GM19351 (cell line): Measurements from ENCODE around the gene NUAK2.

Source experiments
- ATAC-seq: cut with Tn5 transposase; IDR thresholded peaks from one replicate; pipeline ENCODE4 v1.9.1; 2021; ENCODE audit warnings: mild to moderate bottlenecking, moderate library complexity; ENCODE audit not compliant: unreplicated experiment

The NUAK2 gene

GRCh38 chr1:205275916-205276688 is 45.4 kb downstream of the NUAK2 start:
- ATAC-seq, result no peak

- no peak for ATAC-seq
Observed at GRCh38 chr1:205275133-205275532, 46.4 kb downstream of the NUAK2 start.

- no peak for ATAC-seq
Observed at GRCh38 chr1:205274041-205274691, 47.4 kb downstream of the NUAK2 start.

- ATAC-seq, result peak; percentile 74
Observed at GRCh38 chr1:205273551-205273982, 48.0 kb downstream of the NUAK2 start.

- ATAC-seq, result no peak
Observed at GRCh38 chr1:205272536-205272935, 49.0 kb downstream of the NUAK2 start.

- no peak for ATAC-seq
Observed at GRCh38 chr1:205271745-205272144, 49.8 kb downstream of the NUAK2 start.

GRCh38 chr1:205271277-205271676 is 50.3 kb downstream of the NUAK2 start:
- ATAC-seq, result no peak

GRCh38 chr1:205270764-205271163 is 50.8 kb downstream of the NUAK2 start:
- no peak for ATAC-seq

- no peak for ATAC-seq
Observed at GRCh38 chr1:205270271-205270670, 51.3 kb downstream of the NUAK2 start.

- ATAC-seq, result no peak
Observed at GRCh38 chr1:205269711-205270110, 51.8 kb downstream of the NUAK2 start.

- no peak for ATAC-seq
Observed at GRCh38 chr1:205268846-205269680, 52.5 kb downstream of the NUAK2 start.

- ATAC-seq, result no peak
Observed at GRCh38 chr1:205267306-205267902, 54.1 kb downstream of the NUAK2 start.

GRCh38 chr1:205266611-205267305 is 54.8 kb downstream of the NUAK2 start:
- ATAC-seq, result no peak

- no peak for ATAC-seq
Observed at GRCh38 chr1:205263580-205264190, 57.9 kb downstream of the NUAK2 start.

GRCh38 chr1:205262731-205263171 is 58.8 kb downstream of the NUAK2 start:
- no peak for ATAC-seq

GRCh38 chr1:205261946-205262691 is 59.4 kb downstream of the NUAK2 start:
- no peak for ATAC-seq

- ATAC-seq, result no peak
Observed at GRCh38 chr1:205260948-205261732, 60.4 kb downstream of the NUAK2 start.

- no peak for ATAC-seq
Observed at GRCh38 chr1:205259998-205260397, 61.5 kb downstream of the NUAK2 start.
